GM12878 (cell line): Measurements from ENCODE around the gene ICAM4. TPM values are rescaled to one million over a fixed set of nuclear protein-coding genes. Genes with fewer than 3 reads are reported as not detected.

ENCODE experiments used
- BACH1 ChIP-seq: fragments of 450-650 bp; IDR thresholded peaks from 2 replicates; pipeline ENCODE4 v1.6.1; 2017; ENCODE audit warnings: mild to moderate bottlenecking, borderline replicate concordance
- BCL11A ChIP-seq: IDR thresholded peaks from 2 replicates; pipeline ENCODE4 v1.6.1; 2011; ENCODE audit warnings: low read depth, low read length
- BCL3 ChIP-seq: IDR thresholded peaks from 2 replicates; pipeline ENCODE4 v1.6.1; 2011; ENCODE audit warnings: borderline replicate concordance, low read depth, mild to moderate bottlenecking, moderate library complexity, low read length; ENCODE audit not compliant: insufficient read depth, poor library complexity, severe bottlenecking
- BHLHE40 ChIP-seq, 2 experiments: fragments of 450-650 bp in 1 of 2; IDR thresholded peaks; 2 replicates each; pipeline ENCODE4 v1.6.1; 2011 to 2017; ENCODE audit warnings: low read depth in 2 of 2, borderline replicate concordance in 1 of 2, improper control_type of control experiment in 1 of 2, low read length in 1 of 2, mild to moderate bottlenecking in 1 of 2
- CHD1 ChIP-seq: IDR thresholded peaks from 2 replicates; pipeline ENCODE4 v1.6.1; 2012; ENCODE audit warnings: low read depth, low read length, improper control_type of control experiment
- DPF2 ChIP-seq: fragments of 450-650 bp; IDR thresholded peaks from 2 replicates; pipeline ENCODE4 v1.6.1; 2017; ENCODE audit warnings: mild to moderate bottlenecking
- IRF5 ChIP-seq: fragments of 450-650 bp; IDR thresholded peaks from 2 replicates; pipeline ENCODE4 v1.6.1; 2017; ENCODE audit warnings: borderline replicate concordance
- KDM1A ChIP-seq: fragments of 200-600 bp; sonication (generic); IDR thresholded peaks from 2 replicates; pipeline ENCODE4 v1.6.1; 2016; ENCODE audit warnings: borderline replicate concordance
- LARP7 ChIP-seq: fragments of 450-650 bp; IDR thresholded peaks from 2 replicates; pipeline ENCODE4 v1.6.1; 2017; ENCODE audit warnings: mild to moderate bottlenecking
- MTA2 ChIP-seq: fragments of 450-650 bp; IDR thresholded peaks from 2 replicates; pipeline ENCODE4 v1.6.1; 2016; ENCODE audit warnings: low read depth, mild to moderate bottlenecking, moderate library complexity
- RELA ChIP-seq: fragments of 450-650 bp; IDR thresholded peaks from 2 replicates; pipeline ENCODE4 v1.8.0; 2014; ENCODE audit warnings: borderline replicate concordance; ENCODE audit not compliant: partially characterized antibody
- RUNX3 ChIP-seq: IDR thresholded peaks from 2 replicates; pipeline ENCODE4 v1.6.1; 2012; ENCODE audit warnings: low read length, inconsistent platforms
- SMC3 ChIP-seq: IDR thresholded peaks from 2 replicates; pipeline ENCODE4 v1.6.1; 2011; ENCODE audit warnings: low read length, improper control_type of control experiment, borderline replicate concordance
- SREBF1 ChIP-seq: IDR thresholded peaks from 2 replicates; pipeline ENCODE4 v1.6.1; 2012; ENCODE audit warnings: mild to moderate bottlenecking, low read length
- TARDBP ChIP-seq: IDR thresholded peaks from 2 replicates; pipeline ENCODE4 v1.6.1; 2016; ENCODE audit warnings: borderline replicate concordance
- TCF3 ChIP-seq: IDR thresholded peaks from 2 replicates; pipeline ENCODE4 v1.6.1; 2012; ENCODE audit warnings: low read depth, mild to moderate bottlenecking, low read length, borderline replicate concordance; ENCODE audit not compliant: insufficient read depth
- ZBTB33 ChIP-seq: fragments of 450-650 bp; IDR thresholded peaks from 2 replicates; pipeline ENCODE4 v1.6.1; 2017; ENCODE audit warnings: mild to moderate bottlenecking
- ZNF207 ChIP-seq: fragments of 450-650 bp; IDR thresholded peaks from 2 replicates; pipeline ENCODE4 v1.6.1; 2014; ENCODE audit warnings: antibody characterized with exemption, mild to moderate bottlenecking, borderline replicate concordance
- polyA plus RNA-seq, 11 experiments: library from polyadenylated mRNA; depleted of rRNA in 4 of 11; unstranded in 6 of 11; stranded (reverse) in 5 of 11; fragments of >200 nt; fragmentation: Nextera tagmentation in 4 of 11; fragmentation: Illumina TruSeq in 1 of 11; extraction: Ambion mirVana in 4 of 11; extraction: Trizol in 1 of 11; gene quantifications; 1 replicate in 1 of 11; 2 replicates in 10 of 11; pipeline versions ENCODE4 v1.2.1 to v1.2.3, GENCODE V29; 2011 to 2016; ENCODE audit warnings: inconsistent platforms in 2 of 11, missing spikeins in 2 of 11, low read depth in 1 of 11
- total RNA-seq, 4 experiments: library from RNA; depleted of rRNA in 3 of 4; stranded (reverse); fragments of >200 nt in 3 of 4; fragmentation: Illumina TruSeq in 1 of 4; extraction: Trizol in 1 of 4; gene quantifications; 2 replicates each; pipeline versions ENCODE4 v1.2.1 to v1.2.3, GENCODE V29; 2013 to 2021
- TF ChIP-seq, protein P1 (sequence below): IDR thresholded peaks from 2 replicates; pipeline ENCODE4 v1.6.1; 2012; ENCODE audit warnings: low read depth, low read length, improper control_type of control experiment
- TF ChIP-seq, protein P2 (sequence below): fragments of 450-650 bp; IDR thresholded peaks from 2 replicates; pipeline ENCODE4 v1.6.1; 2014; ENCODE audit warnings: mild to moderate bottlenecking

ICAM4 gene
- total and polyA plus RNA-seq, 10 of the 15 experiments (the other 5 are each of a cell fraction or from before 2014, with no cell fraction given): 0.31 to 5.1 (median 1.7) TPM

- TF ChIP-seq ZBTB33 (no peak), BCL11A (0 out of 2 replicates have a peak, but pooled peaks have one; percentile 5), ZNF207 (no peak; the same call in 1 of the 2 replicates), CHD1 (no peak), DPF2 (peak; percentile 79), BACH1 (peak; percentile 24), RUNX3 (peak; percentile 53), SREBF1 (no peak), IRF5 (no peak), KDM1A (no peak), RELA (peak; percentile 98), TARDBP (peak; percentile 24; the same call in 1 of the 2 replicates), BHLHE40 (IDR thresholded peaks at IDR 0.05; ENCODE audit: borderline replicate concordance in 1 of 2, low read depth in 2 of 2, low read length in 1 of 2) (peak; percentile 51 to 68; a peak in 3 of 4 replicates), LARP7 (0 out of 2 replicates have a peak, but pooled peaks have one; percentile 40), TCF3 (peak; percentile 67; the same call in 1 of the 2 replicates), SMC3 (no peak), MTA2 (no peak), BCL3 (peak; percentile 50)
- TF ChIP-seq, protein P1, sequence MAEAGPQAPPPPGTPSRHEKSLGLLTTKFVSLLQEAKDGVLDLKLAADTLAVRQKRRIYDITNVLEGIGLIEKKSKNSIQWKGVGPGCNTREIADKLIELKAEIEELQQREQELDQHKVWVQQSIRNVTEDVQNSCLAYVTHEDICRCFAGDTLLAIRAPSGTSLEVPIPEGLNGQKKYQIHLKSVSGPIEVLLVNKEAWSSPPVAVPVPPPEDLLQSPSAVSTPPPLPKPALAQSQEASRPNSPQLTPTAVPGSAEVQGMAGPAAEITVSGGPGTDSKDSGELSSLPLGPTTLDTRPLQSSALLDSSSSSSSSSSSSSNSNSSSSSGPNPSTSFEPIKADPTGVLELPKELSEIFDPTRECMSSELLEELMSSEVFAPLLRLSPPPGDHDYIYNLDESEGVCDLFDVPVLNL: no peak
- TF ChIP-seq, protein P2, sequence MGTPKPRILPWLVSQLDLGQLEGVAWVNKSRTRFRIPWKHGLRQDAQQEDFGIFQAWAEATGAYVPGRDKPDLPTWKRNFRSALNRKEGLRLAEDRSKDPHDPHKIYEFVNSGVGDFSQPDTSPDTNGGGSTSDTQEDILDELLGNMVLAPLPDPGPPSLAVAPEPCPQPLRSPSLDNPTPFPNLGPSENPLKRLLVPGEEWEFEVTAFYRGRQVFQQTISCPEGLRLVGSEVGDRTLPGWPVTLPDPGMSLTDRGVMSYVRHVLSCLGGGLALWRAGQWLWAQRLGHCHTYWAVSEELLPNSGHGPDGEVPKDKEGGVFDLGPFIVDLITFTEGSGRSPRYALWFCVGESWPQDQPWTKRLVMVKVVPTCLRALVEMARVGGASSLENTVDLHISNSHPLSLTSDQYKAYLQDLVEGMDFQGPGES: no peak
Measured at GRCh38 chr19:10271543-10272086, 15.1 kb upstream of the ICAM4 start (continued).
